Thyroid gland (tissue), 4 donors: ENCODE results near the gene ZNF284. TPM values are rescaled to one million over a fixed set of nuclear protein-coding genes. Genes with fewer than 3 reads are reported as not detected.

ENCODE experiments used
- DNase-seq, 2 donors: peaks; one replicate each; pipeline ENCODE4 v3.0.0-alpha.2; 2019
- H3K27ac ChIP-seq, 3 donors: fragments of 200-600 bp; sonication (generic); 1 replicate in 2 of 3; 2 replicates in 1 of 3; pipeline ENCODE4 v1.5.1; 2016 to 2019; ENCODE audit warnings: mild to moderate bottlenecking in 1 of 3, moderate library complexity in 1 of 3
- H3K27me3 ChIP-seq: fragments of 200-600 bp; sonication (generic); one replicate; pipeline ENCODE4 v1.5.1; 2019
- H3K36me3 ChIP-seq, 2 donors: fragments of 200-600 bp; sonication (generic); one replicate each; pipeline ENCODE4 v1.5.1; 2016 to 2019
- H3K4me1 ChIP-seq, 2 donors: fragments of 200-600 bp; sonication (generic); one replicate each; pipeline ENCODE4 v1.5.1; 2017 to 2019
- H3K4me3 ChIP-seq, 3 donors: fragments of 200-600 bp; sonication (generic); replicated peaks in 1 of 3; 1 replicate in 2 of 3; 2 replicates in 1 of 3; pipeline ENCODE4 v1.5.1; 2016; ENCODE audit warnings: mild to moderate bottlenecking in 1 of 3
- H3K9me3 ChIP-seq: fragments of 200-600 bp; sonication (generic); one replicate; pipeline ENCODE4 v1.5.1; 2017
- CTCF ChIP-seq, 6 experiments: fragments of 200-600 bp in 3 of 6; fragments of 450-650 bp in 3 of 6; sonication (generic) in 3 of 6; IDR thresholded peaks; one replicate each; pipeline ENCODE4 v1.5.1; 2016 to 2019; ENCODE audit warnings: antibody characterized with exemption in 6 of 6, mild to moderate bottlenecking in 2 of 6, inconsistent platforms in 1 of 6, moderate library complexity in 1 of 6
- POLR2A ChIP-seq, 2 donors: fragments of 450-650 bp; IDR thresholded peaks; one replicate each; pipeline ENCODE4 v1.6.1; 2017; ENCODE audit warnings: antibody characterized with exemption in 2 of 2, mild to moderate bottlenecking in 2 of 2, moderate library complexity in 1 of 2
- WGBS, 2 donors: methylation state at CpG; one replicate each; pipeline ENCODE4 v1.1.5; 2017; 5-methylcytosine and 5-hydroxymethylcytosine counted together
- intact Hi-C: fragments of 100-400 bp; cut with DNase I; formaldehyde crosslinking; loops from one replicate; pipeline ENCODE4 v1.15.1; 2023
- total RNA-seq, 4 donors: library from RNA; depleted of rRNA; stranded (reverse); fragments of >200 nt; gene quantifications; one replicate each; pipeline ENCODE4 v1.2.3, GENCODE V29; 2016

The ZNF284 gene
- total RNA-seq, 4 donors from 2014 or later: 2.6 to 4.9 (median 2.8) TPM

DNA sequence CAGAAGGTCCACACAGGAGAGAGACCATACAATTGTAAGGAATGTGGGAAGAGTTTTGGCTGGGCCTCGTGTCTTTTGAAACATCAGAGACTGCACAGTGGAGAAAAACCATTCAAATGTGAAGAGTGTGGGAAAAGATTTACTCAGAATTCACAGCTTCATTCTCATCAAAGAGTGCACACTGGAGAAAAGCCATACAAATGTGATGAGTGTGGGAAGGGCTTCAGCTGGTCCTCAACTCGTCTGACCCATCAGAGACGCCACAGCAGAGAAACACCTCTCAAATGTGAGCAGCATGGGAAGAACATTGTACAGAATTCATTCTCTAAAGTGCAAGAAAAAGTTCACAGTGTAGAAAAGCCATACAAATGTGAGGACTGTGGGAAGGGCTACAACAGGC is 35.8 kb downstream of the ZNF284 start:
- no peak overlapping the region for H3K4me3 ChIP-seq
- 93 to 95% methylated on average over 3 of the region's 3 CpGs for WGBS, 2 donors
- no peak overlapping the region for H3K27ac ChIP-seq
- no peak for DNase-seq
- peaks cover 10 to 11% of the 10 kb centered on the region in 2 donors for H3K4me1 ChIP-seq
- H3K27me3 ChIP-seq: no peaks in the 10 kb centered on the region
- intact Hi-C loops: no loop called here
- TF ChIP-seq CTCF (IDR thresholded peaks at IDR 0.05): no peak
- no peak for TF ChIP-seq POLR2A (IDR thresholded peaks at IDR 0.05)
- peaks cover 23 to 32% of the 10 kb centered on the region in 2 donors for H3K36me3 ChIP-seq
- no peaks in the 10 kb centered on the region for H3K9me3 ChIP-seq

GRCh38 chr19:44109458-44109857 is 37.5 kb downstream of the ZNF284 start:
- H3K9me3 ChIP-seq: no peaks in the 10 kb centered on the region
- intact Hi-C loops: no loop called here
- peaks cover 13 to 20% of the 10 kb centered on the region in 2 donors for H3K36me3 ChIP-seq

DNA sequence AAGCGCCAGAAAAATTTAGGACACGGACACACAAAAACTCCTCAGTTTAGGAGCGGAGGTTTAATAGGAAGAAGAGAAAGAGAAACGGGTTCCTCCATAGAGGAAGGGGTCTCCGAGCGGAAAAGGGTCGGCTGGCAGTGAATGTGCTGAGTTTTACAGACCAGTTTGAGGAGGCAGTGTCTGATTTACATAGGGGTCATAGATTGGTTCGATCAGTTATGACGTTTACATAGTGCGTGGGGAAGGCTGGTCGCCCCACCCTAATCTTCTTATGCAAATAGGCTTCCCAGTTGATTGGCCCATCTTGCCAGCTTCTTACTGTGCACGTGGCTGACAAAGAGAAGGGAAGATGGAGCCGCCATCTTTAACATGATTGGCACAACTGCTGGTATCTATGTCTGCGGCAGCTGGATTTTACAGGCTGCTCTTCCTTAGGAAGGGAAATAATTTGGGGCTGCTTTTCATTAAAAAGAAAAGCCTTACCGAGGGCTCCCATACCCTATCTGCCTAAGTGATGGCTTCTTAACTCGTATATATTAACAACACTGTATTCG is 40.0 kb downstream of the ZNF284 start:
- DNase-seq: peak; percentile 1 to 12
- Histone ChIP-seq H3K36me3 (peaks cover 4 to 7% of the 10 kb centered on the region in 2 donors), H3K9me3 (no peaks in the 10 kb centered on the region), H3K4me1 (peaks cover 13 to 18% of the 10 kb centered on the region in 2 donors), H3K27me3 (no peaks in the 10 kb centered on the region), H3K4me3 (peak overlapping the region in 1 of 3 donors; percentile 55), H3K27ac (no peak overlapping the region)
- no peak for TF ChIP-seq CTCF (IDR thresholded peaks at IDR 0.05)
- TF ChIP-seq POLR2A (IDR thresholded peaks at IDR 0.05): no peak
- intact Hi-C loops: loop anchor here (10.0 kb wide), 1 partner anchor 53 kb away; the partner anchor contains the start of gene ZNF226
- 17 to 18% methylated on average over 17 of the region's 17 CpGs for WGBS, 2 donors

More at GRCh38 chr19:44109458-44109857, 37.5 kb downstream of the ZNF284 start:
- Histone ChIP-seq H3K27me3 (no peaks in the 10 kb centered on the region), H3K4me3 (no peak overlapping the region), H3K4me1 (peaks cover 13 to 17% of the 10 kb centered on the region in 2 donors), H3K27ac (no peak overlapping the region)
- TF ChIP-seq POLR2A (IDR thresholded peaks at IDR 0.05) (no peak), CTCF (IDR thresholded peaks at IDR 0.05) (no peak)
- DNase-seq: no peak

DNA sequence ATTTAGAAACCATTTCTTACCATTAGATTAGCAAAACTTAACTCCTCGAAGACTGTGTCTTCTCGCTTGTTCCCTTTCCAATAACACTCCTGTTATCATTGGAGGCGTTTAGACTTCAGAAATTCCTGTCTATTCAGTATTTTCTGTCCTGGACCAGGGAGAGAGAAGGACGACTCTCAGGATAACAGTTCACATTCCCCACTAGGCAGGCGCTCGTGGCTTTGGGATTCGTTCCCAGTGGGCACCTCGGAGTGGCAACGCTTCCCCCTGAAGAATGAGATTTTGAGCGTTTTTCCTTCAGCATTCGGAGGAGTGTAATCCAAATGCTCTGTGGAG is 40.8 kb downstream of the ZNF284 start:
- Histone ChIP-seq H3K4me3 (peak overlapping the region; percentile 27 to 55 (median 50)), H3K9me3 (no peaks in the 10 kb centered on the region), H3K36me3 (peaks cover 0 to 7% of the 10 kb centered on the region in 2 donors), H3K27ac (peak overlapping the region in 2 of 3 donors; percentile 8 to 34), H3K4me1 (peaks cover 13 to 18% of the 10 kb centered on the region in 2 donors), H3K27me3 (no peaks in the 10 kb centered on the region)
- no peak for DNase-seq
- WGBS, 2 donors: 0 to 4% methylated on average over 11 of the region's 11 CpGs
- TF ChIP-seq CTCF (IDR thresholded peaks at IDR 0.05): no peak
- no peak for TF ChIP-seq POLR2A (IDR thresholded peaks at IDR 0.05)
- intact Hi-C loops: loop anchor here (10.0 kb wide), 1 partner anchor 52 kb away; the partner anchor contains the start of gene ZNF226

DNA sequence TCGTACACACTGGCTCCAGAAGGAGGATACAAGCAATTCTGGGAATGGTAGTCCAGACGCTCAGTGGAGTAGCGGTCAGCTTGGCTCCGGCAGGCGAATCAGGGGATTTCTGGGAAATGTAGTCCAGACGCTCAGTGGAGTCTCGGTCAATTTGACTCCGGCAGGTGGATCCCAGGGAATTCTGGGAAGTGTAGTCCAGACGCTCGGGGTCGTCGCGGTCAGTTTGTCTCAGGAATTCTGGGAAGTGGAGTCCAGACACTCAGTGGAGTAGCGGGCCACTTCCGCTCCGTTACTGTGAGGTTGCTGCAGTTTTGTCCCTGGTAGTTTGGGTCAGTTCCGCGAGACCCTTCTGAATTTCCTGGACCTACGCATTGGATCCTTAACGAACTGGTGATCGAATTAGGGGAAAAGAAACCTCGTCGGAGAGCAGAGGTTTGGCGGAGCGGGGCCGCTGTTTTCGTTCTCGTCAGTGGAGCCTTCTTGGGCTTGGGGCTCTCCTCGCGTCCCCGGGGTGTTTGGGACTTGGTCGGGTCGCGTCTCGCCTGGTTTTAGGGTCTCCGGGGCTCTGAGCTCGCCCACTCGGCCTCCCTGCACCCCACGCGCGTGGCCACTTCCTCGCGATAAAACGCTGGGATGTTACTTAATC is 41.3 kb downstream of the ZNF284 start, which contains the start of gene ZNF225:
TSS of gene ZNF225 (plus strand) at position 262 of the 646 bp plus-strand sequence. CDS start 2,429 bp downstream, outside the sequence.
- H3K36me3 ChIP-seq: peaks cover 4 to 12% of the 10 kb centered on the region in 2 donors
- no peaks in the 10 kb centered on the region for H3K9me3 ChIP-seq
- peak; percentile 96 for DNase-seq
- TF ChIP-seq POLR2A (IDR thresholded peaks at IDR 0.05): peak in 1 of 2 donors; percentile 45
- peak in 1 of 6 experiments; percentile 23 for TF ChIP-seq CTCF (IDR thresholded peaks at IDR 0.05)
- WGBS, 2 donors: 0 to 1% methylated on average over 18 to 44 of the region's 44 CpGs
- H3K27ac ChIP-seq: peak within 1 kb of the TSS; percentile 34 to 54 (median 40)
- intact Hi-C loops: loop anchor here (10.0 kb wide), 1 partner anchor 52 kb away; the partner anchor contains the start of gene ZNF226
- H3K27me3 ChIP-seq: no peaks in the 10 kb centered on the region
- peak within 1 kb of the TSS; percentile 36 to 55 (median 50) for H3K4me3 ChIP-seq
- peaks cover 13 to 18% of the 10 kb centered on the region in 2 donors for H3K4me1 ChIP-seq
